ENCODE measurements around the gene SPRR2G. TPM values are rescaled to one million over a fixed set of nuclear protein-coding genes. Genes with fewer than 3 reads are reported as not detected.

SPRR2G gene
- polyA plus RNA-seq, 1 donor (not counting 4 experiments of a cell fraction or from before 2014, with no cell fraction given), result 6.2 TPM

- FAIRE-seq (peak; percentile 93), DNase-seq (ENCODE audit: low read depth, low spot score) (peak; percentile 92)
- H3K9ac ChIP-seq (ENCODE audit: control insufficient read depth, extremely low read depth, insufficient read depth, low read length), result peak overlapping the region; percentile 48
- dilution Hi-C loops (cut with MboI; ENCODE audit: extremely low pct_ligation_motif_present, low sequenced_read_pairs), result no loop called here
- H3K4me3 ChIP-seq (ENCODE audit: control insufficient read depth in 2 of 3, extremely low read depth in 1 of 3, insufficient read depth in 2 of 3, low read depth in 1 of 3, low read length in 3 of 3), result no peak overlapping the region
- H3K4me2 ChIP-seq (ENCODE audit: control insufficient read depth, extremely low read depth, insufficient read depth, low read depth, low read length), result peak overlapping the region; percentile 62
- H3K27me3 ChIP-seq (ENCODE audit: control insufficient read depth, extremely low read depth, insufficient read depth, low read length), result no peaks in the 10 kb centered on the region
- no peak overlapping the region for H2AFZ ChIP-seq (ENCODE audit: control insufficient read depth, low read length)
- peaks cover 33% of the 10 kb centered on the region for H3K4me1 ChIP-seq (ENCODE audit: control insufficient read depth, extremely low read depth, insufficient read depth, low read length)
- peak overlapping the region; percentile 96 for H3K27ac ChIP-seq (ENCODE audit: control insufficient read depth, insufficient read depth, low read length)
- H3K79me2 ChIP-seq (ENCODE audit: control insufficient read depth, insufficient read depth, low read length), result no peaks in the 10 kb centered on the region
- no peaks in the 10 kb centered on the region for H3K9me3 ChIP-seq (ENCODE audit: control insufficient read depth, low read depth, low read length)
- H3K36me3 ChIP-seq (ENCODE audit: control insufficient read depth in 2 of 2, extremely low read depth in 1 of 2, insufficient read depth in 2 of 2, low read length in 2 of 2), result no peaks in the 10 kb centered on the region
- no peaks in the 10 kb centered on the region for H4K20me1 ChIP-seq (ENCODE audit: control insufficient read depth, extremely low read depth, insufficient read depth, low read length)
- H3K9me1 ChIP-seq (ENCODE audit: control insufficient read depth, extremely low read depth, insufficient read depth, low read length), result no peaks in the 10 kb centered on the region
- no peak for TF ChIP-seq CTCF (optimal IDR thresholded peaks at IDR 0.05 in 1 of 3, IDR thresholded peaks at IDR 0.05 in 1 of 3, conservative IDR thresholded peaks at IDR 0.05 in 1 of 3; ENCODE audit: extremely low read depth in 1 of 3, insufficient read depth in 2 of 3, low read length in 3 of 3)
- TF ChIP-seq EZH2 (IDR thresholded peaks at IDR 0.05; ENCODE audit: low read length), result no peak
Observed at GRCh38 chr1:153100245-153100644, 50.4 kb downstream of the SPRR2G start.

Small RNAs within 50 kb of the gene (small RNA-seq; reads per million reads assigned to genes)
- 0 reads per million in 3 experiments for gene SPRR2C (ENCODE audit: insufficient read length in 3 of 3, low read depth in 3 of 3, low replicate concordance in 1 of 3)

Other genes with a start within 250 kb of the SPRR2G start
- 61.1 to 231 TPM (median 89.2 TPM) in 3 replicates for gene IVL, start 242.3 kb downstream of the SPRR2G start, polyA plus RNA-seq
- gene SPRR5, start 203.7 kb downstream of the SPRR2G start, polyA plus RNA-seq, result 0.12 to 0.35 TPM (median 0.30 TPM) in 3 replicates
- gene SPRR4, start 180.2 kb downstream of the SPRR2G start, polyA plus RNA-seq, result 1.7 to 4.8 TPM (median 1.9 TPM) in 3 replicates
- gene SPRR1A, start 166.8 kb downstream of the SPRR2G start, polyA plus RNA-seq, result 5.5 to 35.0 TPM (median 18.0 TPM) in 3 replicates
- 2.9 to 8.3 TPM (median 5.4 TPM) in 3 replicates for gene SPRR3, start 149.1 kb downstream of the SPRR2G start, polyA plus RNA-seq
- 253 to 503 TPM (median 436 TPM) in 3 replicates for gene SPRR1B, start 119.7 kb downstream of the SPRR2G start, polyA plus RNA-seq
- gene SPRR2D, start 109.8 kb downstream of the SPRR2G start, polyA plus RNA-seq, result 6.6 to 29.4 TPM (median 13.4 TPM) in 3 replicates
- gene SPRR2A, start 93.4 kb downstream of the SPRR2G start, polyA plus RNA-seq, result 4.7 to 21.5 TPM (median 5.5 TPM) in 3 replicates
- gene SPRR2B, start 79.3 kb downstream of the SPRR2G start, polyA plus RNA-seq, result 0.45 to 0.48 TPM in 2 of 3 replicates, not detected in the other
- gene SPRR2E, start 56.4 kb downstream of the SPRR2G start, polyA plus RNA-seq, result 6.7 to 16.2 TPM (median 10.5 TPM) in 3 replicates
- gene SPRR2F, start 37.4 kb downstream of the SPRR2G start, polyA plus RNA-seq, result not detected in 3 replicates
- not detected in 3 replicates for gene LELP1, start 52.5 kb upstream of the SPRR2G start, polyA plus RNA-seq
- 2.6 to 6.6 TPM (median 2.8 TPM) in 3 replicates for gene PRR9, start 66.7 kb upstream of the SPRR2G start, polyA plus RNA-seq
- gene LORICRIN, start 108.8 kb upstream of the SPRR2G start, polyA plus RNA-seq, result not detected in 3 replicates
- gene PGLYRP3, start 162.1 kb upstream of the SPRR2G start, polyA plus RNA-seq, result 0.93 to 1.9 TPM (median 1.0 TPM) in 3 replicates
- 2.4 to 21.6 TPM (median 3.8 TPM) in 3 replicates for gene PGLYRP4, start 198.0 kb upstream of the SPRR2G start, polyA plus RNA-seq
- gene S100A9, start 207.0 kb upstream of the SPRR2G start, polyA plus RNA-seq, result 238 to 1,827 TPM (median 297 TPM) in 3 replicates
- 0.65 to 6.3 TPM (median 1.5 TPM) in 3 replicates for gene S100A12, start 224.7 kb upstream of the SPRR2G start, polyA plus RNA-seq
- 99.7 to 1,918 TPM (median 403 TPM) in 3 replicates for gene S100A8, start 240.2 kb upstream of the SPRR2G start, polyA plus RNA-seq

All from keratinocyte (primary cell).